SKM-1 (cell line): ENCODE results near the gene SLC9A4.

Experiments
- DNase-seq: peaks from one replicate; lab custom pipeline; 2025; ENCODE audit not compliant: unreplicated experiment; lab: John Stamatoyannopoulos, UW

The SLC9A4 gene

GRCh38 chr2:102453501-102453900, 19.5 kb upstream of the SLC9A4 start:
- no peak for DNase-seq

GRCh38 chr2:102455061-102455670, 17.9 kb upstream of the SLC9A4 start:
- no peak for DNase-seq

- DNase-seq, result no peak
These were observed 12.6 kb upstream of the SLC9A4 start for GRCh38 chr2:102460467-102460866.

GRCh38 chr2:102461188-102461587, 11.8 kb upstream of the SLC9A4 start:
- DNase-seq, result no peak

- DNase-seq, result no peak
These were observed 9.9 kb upstream of the SLC9A4 start for GRCh38 chr2:102463160-102463559.

GRCh38 chr2:102470168-102470567, 2.9 kb upstream of the SLC9A4 start:
- no peak for DNase-seq

- DNase-seq, result no peak
These were observed 605 bp downstream of the SLC9A4 start for GRCh38 chr2:102473631-102474030.

GRCh38 chr2:102474785-102475184, 1.8 kb downstream of the SLC9A4 start:
- DNase-seq, result no peak

- DNase-seq, result no peak
These were observed 5.9 kb downstream of the SLC9A4 start for GRCh38 chr2:102478686-102479470.

GRCh38 chr2:102480285-102481195, 7.5 kb downstream of the SLC9A4 start:
- no peak for DNase-seq

GRCh38 chr2:102481931-102482330, 8.9 kb downstream of the SLC9A4 start:
- no peak for DNase-seq

GRCh38 chr2:102483086-102483485, 10.1 kb downstream of the SLC9A4 start:
- no peak for DNase-seq

- no peak for DNase-seq
These were observed 11.5 kb downstream of the SLC9A4 start for GRCh38 chr2:102484310-102485061.

- no peak for DNase-seq
These were observed 12.2 kb downstream of the SLC9A4 start for GRCh38 chr2:102485147-102485785.

- no peak for DNase-seq
These were observed 14.1 kb downstream of the SLC9A4 start for GRCh38 chr2:102486941-102487702.

- no peak for DNase-seq
These were observed 14.9 kb downstream of the SLC9A4 start for GRCh38 chr2:102487761-102488462.

GRCh38 chr2:102489646-102490045, 16.6 kb downstream of the SLC9A4 start:
- peak; percentile 50 for DNase-seq

GRCh38 chr2:102492006-102492405, 19.0 kb downstream of the SLC9A4 start:
- no peak for DNase-seq

GRCh38 chr2:102494570-102494969, 21.5 kb downstream of the SLC9A4 start:
- no peak for DNase-seq
